K562 (cell line): ENCODE measurements around the gene PCDH12.

Source experiments
- CREB1 ChIP-seq, 2 experiments: sonication (generic) in 1 of 2; formaldehyde crosslinking in 1 of 2; IDR thresholded peaks; 2 replicates each; pipeline versions ENCODE4 v1.6.1 to v1.8.0; 2012 to 2022; ENCODE audit warnings: inconsistent platforms in 1 of 2, mild to moderate bottlenecking in 1 of 2, missing genetic modification reagents in 1 of 2, moderate library complexity in 1 of 2
- EZH2 ChIP-seq: IDR thresholded peaks from 2 replicates; pipeline ENCODE4 v1.6.1; 2012; ENCODE audit warnings: low read depth, mild to moderate bottlenecking, inconsistent platforms, low read length, borderline replicate concordance
- KLF1 ChIP-seq: fragments of 450-650 bp; IDR thresholded peaks from 2 replicates; pipeline ENCODE4 v1.6.1; 2016; ENCODE audit warnings: missing genetic modification characterization, missing compliant biosample characterization
- PML ChIP-seq: IDR thresholded peaks from 2 replicates; pipeline ENCODE4 v1.6.1; 2012; ENCODE audit warnings: low read length, inconsistent platforms
- RAD51 ChIP-seq: fragments of 450-650 bp; IDR thresholded peaks from 2 replicates; pipeline ENCODE4 v1.7.1; 2016; ENCODE audit warnings: low read depth, mild to moderate bottlenecking, borderline replicate concordance
- RBM15 ChIP-seq: fragments of 200-400 bp; formaldehyde crosslinking; IDR thresholded peaks from 2 replicates; pipeline ENCODE4 v1.6.1; 2018; ENCODE audit warnings: mild to moderate bottlenecking, low read length, moderate library complexity; ENCODE audit not compliant: insufficient read depth
- ZNF24 ChIP-seq: fragments of 450-650 bp; IDR thresholded peaks from 2 replicates; pipeline ENCODE4 v1.6.1; 2016
- ZNF586 ChIP-seq: fragments of 450-650 bp; formaldehyde crosslinking; conservative IDR thresholded peaks from 2 replicates; pipeline ENCODE4 v1.4.0; 2020; ENCODE audit warnings: mild to moderate bottlenecking, moderate library complexity
- ZZZ3 ChIP-seq: fragments of 450-650 bp; IDR thresholded peaks from 2 replicates; pipeline ENCODE4 v1.6.1; 2016; ENCODE audit warnings: antibody characterized with exemption, mild to moderate bottlenecking, moderate library complexity
- TF ChIP-seq, protein P1 (sequence below), 3 experiments: IDR thresholded peaks in 2 of 3; conservative IDR thresholded peaks in 1 of 3; 2 replicates each; pipeline ENCODE4 v1.5.1; 2011 to 2012; ENCODE audit warnings: low read length in 3 of 3, mild to moderate bottlenecking in 3 of 3, control low read depth in 2 of 3, improper control_type of control experiment in 1 of 3, inconsistent platforms in 1 of 3, low read depth in 1 of 3, mixed read lengths in 1 of 3, moderate library complexity in 1 of 3; ENCODE audit not compliant: insufficient read depth in 2 of 3
- TF ChIP-seq, protein P2 (sequence below): fragments of 250-450 bp; sonication (Bioruptor Pico); IDR thresholded peaks from 2 replicates; pipeline ENCODE4 v1.5.0; 2022; ENCODE audit warnings: mild to moderate bottlenecking
- TF ChIP-seq, protein P3 (sequence below): fragments of 200-800 bp; sonication (Bioruptor generic); IDR thresholded peaks from 2 replicates; pipeline ENCODE4 v1.6.1; 2017; ENCODE audit warnings: missing genetic modification characterization, missing compliant biosample characterization

- TF ChIP-seq, protein P1, sequence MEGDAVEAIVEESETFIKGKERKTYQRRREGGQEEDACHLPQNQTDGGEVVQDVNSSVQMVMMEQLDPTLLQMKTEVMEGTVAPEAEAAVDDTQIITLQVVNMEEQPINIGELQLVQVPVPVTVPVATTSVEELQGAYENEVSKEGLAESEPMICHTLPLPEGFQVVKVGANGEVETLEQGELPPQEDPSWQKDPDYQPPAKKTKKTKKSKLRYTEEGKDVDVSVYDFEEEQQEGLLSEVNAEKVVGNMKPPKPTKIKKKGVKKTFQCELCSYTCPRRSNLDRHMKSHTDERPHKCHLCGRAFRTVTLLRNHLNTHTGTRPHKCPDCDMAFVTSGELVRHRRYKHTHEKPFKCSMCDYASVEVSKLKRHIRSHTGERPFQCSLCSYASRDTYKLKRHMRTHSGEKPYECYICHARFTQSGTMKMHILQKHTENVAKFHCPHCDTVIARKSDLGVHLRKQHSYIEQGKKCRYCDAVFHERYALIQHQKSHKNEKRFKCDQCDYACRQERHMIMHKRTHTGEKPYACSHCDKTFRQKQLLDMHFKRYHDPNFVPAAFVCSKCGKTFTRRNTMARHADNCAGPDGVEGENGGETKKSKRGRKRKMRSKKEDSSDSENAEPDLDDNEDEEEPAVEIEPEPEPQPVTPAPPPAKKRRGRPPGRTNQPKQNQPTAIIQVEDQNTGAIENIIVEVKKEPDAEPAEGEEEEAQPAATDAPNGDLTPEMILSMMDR (IDR thresholded peaks at IDR 0.05 in 2 of 3, conservative IDR thresholded peaks at IDR 0.05 in 1 of 3; ENCODE audit: insufficient read depth in 2 of 3, low read depth in 1 of 3, low read length in 3 of 3): no peak
- TF ChIP-seq RBM15 (no peak), ZNF586 (CRISPR knock-in tag) (no peak), ZZZ3 (no peak), RAD51 (no peak), PML (no peak), ZNF24 (no peak), KLF1 (tag) (no peak), CREB1 (IDR thresholded peaks at IDR 0.05) (no peak), CREB1 (CRISPR knock-in tag; IDR thresholded peaks at IDR 0.05) (no peak), EZH2 (no peak)
- TF ChIP-seq, protein P2, sequence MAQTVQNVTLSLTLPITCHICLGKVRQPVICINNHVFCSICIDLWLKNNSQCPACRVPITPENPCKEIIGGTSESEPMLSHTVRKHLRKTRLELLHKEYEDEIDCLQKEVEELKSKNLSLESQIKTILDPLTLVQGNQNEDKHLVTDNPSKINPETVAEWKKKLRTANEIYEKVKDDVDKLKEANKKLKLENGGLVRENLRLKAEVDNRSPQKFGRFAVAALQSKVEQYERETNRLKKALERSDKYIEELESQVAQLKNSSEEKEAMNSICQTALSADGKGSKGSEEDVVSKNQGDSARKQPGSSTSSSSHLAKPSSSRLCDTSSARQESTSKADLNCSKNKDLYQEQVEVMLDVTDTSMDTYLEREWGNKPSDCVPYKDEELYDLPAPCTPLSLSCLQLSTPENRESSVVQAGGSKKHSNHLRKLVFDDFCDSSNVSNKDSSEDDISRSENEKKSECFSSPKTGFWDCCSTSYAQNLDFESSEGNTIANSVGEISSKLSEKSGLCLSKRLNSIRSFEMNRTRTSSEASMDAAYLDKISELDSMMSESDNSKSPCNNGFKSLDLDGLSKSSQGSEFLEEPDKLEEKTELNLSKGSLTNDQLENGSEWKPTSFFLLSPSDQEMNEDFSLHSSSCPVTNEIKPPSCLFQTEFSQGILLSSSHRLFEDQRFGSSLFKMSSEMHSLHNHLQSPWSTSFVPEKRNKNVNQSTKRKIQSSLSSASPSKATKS (CRISPR knock-in tag): no peak
- TF ChIP-seq, protein P3, sequence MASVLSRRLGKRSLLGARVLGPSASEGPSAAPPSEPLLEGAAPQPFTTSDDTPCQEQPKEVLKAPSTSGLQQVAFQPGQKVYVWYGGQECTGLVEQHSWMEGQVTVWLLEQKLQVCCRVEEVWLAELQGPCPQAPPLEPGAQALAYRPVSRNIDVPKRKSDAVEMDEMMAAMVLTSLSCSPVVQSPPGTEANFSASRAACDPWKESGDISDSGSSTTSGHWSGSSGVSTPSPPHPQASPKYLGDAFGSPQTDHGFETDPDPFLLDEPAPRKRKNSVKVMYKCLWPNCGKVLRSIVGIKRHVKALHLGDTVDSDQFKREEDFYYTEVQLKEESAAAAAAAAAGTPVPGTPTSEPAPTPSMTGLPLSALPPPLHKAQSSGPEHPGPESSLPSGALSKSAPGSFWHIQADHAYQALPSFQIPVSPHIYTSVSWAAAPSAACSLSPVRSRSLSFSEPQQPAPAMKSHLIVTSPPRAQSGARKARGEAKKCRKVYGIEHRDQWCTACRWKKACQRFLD (CRISPR knock-in tag): no peak
These were observed 8.9 kb upstream of the PCDH12 start for GRCh38 chr5:141966963-141967333.
